SK-N-SH (cell line): ENCODE measurements around the gene MYO1B.

ENCODE experiments used
- CTCF ChIP-seq: fragments of 200-600 bp; sonication (generic); IDR thresholded peaks from 2 replicates; pipeline ENCODE4 v1.6.1; 2017; ENCODE audit warnings: antibody characterized with exemption, mild to moderate bottlenecking, moderate library complexity
- EZH2phosphoT487 ChIP-seq: fragments of 200-600 bp; sonication (generic); IDR thresholded peaks from 2 replicates; pipeline ENCODE4 v1.6.1; 2017; ENCODE audit warnings: low read depth, mixed run types, mild to moderate bottlenecking, antibody characterized with exemption, moderate library complexity, borderline replicate concordance
- IRF3 ChIP-seq: fragments of 150-350 bp; IDR thresholded peaks from 2 replicates; pipeline ENCODE4 v1.6.1; 2016; ENCODE audit warnings: mild to moderate bottlenecking, low read depth, low read length
- MAX ChIP-seq: IDR thresholded peaks from 2 replicates; pipeline ENCODE4 v1.4.0; 2012; ENCODE audit warnings: low read depth
- PBX3 ChIP-seq: IDR thresholded peaks from 2 replicates; pipeline ENCODE4; 2012
- REST ChIP-seq: IDR thresholded peaks from 2 replicates; pipeline ENCODE4 v1.6.1; 2012; ENCODE audit warnings: mild to moderate bottlenecking, low read depth, low read length, moderate library complexity
- RXRA ChIP-seq: IDR thresholded peaks from 2 replicates; pipeline ENCODE4 v1.4.0; 2012; ENCODE audit warnings: low read depth, mild to moderate bottlenecking, borderline replicate concordance
- TAF1 ChIP-seq: IDR thresholded peaks from 2 replicates; pipeline ENCODE4 v1.6.1; 2012; ENCODE audit warnings: low read depth, mild to moderate bottlenecking, low read length, moderate library complexity, borderline replicate concordance
- YY1 ChIP-seq: IDR thresholded peaks from 2 replicates; pipeline ENCODE4 v1.4.0; 2012; ENCODE audit warnings: low read depth, mild to moderate bottlenecking

GRCh38 chr2:191299866-191300265 is 54.7 kb downstream of the MYO1B start:
- TF ChIP-seq PBX3: no peak
- TF ChIP-seq IRF3: no peak
- TF ChIP-seq YY1: no peak
- no peak for TF ChIP-seq CTCF
- no peak for TF ChIP-seq RXRA
- TF ChIP-seq EZH2phosphoT487: no peak
- no peak for TF ChIP-seq MAX
- TF ChIP-seq TAF1: no peak
- no peak for TF ChIP-seq REST
